Ishikawa (cell line): ENCODE results near the gene ZNF799.

ENCODE experiments used
- EP300 ChIP-seq: IDR thresholded peaks from 2 replicates; pipeline ENCODE4 v1.6.1; 2012; ENCODE audit warnings: borderline replicate concordance
- NFIC ChIP-seq: IDR thresholded peaks from 2 replicates; pipeline ENCODE4 v1.6.1; 2012

DNA sequence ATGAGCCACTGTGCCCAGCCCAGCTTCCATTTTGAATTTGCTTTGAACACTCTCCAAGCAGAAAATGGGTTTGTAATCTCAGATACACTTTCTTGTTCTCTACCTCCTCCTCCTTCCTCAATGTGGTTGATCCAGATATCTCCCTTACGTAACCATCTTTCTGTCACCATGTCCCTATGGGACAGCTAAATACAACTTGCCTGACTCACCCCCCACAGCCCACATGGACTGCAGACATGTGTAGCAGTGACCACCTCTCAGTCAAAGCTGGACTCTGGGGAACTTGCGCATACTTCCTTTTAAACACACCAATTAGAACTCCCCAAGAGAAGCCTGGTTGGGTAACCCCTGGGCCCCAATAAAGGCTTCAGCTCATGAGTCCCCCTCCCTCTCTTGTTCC, 10.8 kb upstream of the ZNF799 start:
- TF ChIP-seq EP300 (no peak), NFIC (no peak)
